GM12891 (cell line): ENCODE data around the gene MGMT.

Experiments used
- POLR2A ChIP-seq: IDR thresholded peaks from 2 replicates; pipeline ENCODE4 v1.6.1; 2011; ENCODE audit warnings: low read depth, low read length, control low read depth
- POLR2AphosphoS5 ChIP-seq: IDR thresholded peaks from 2 replicates; pipeline ENCODE4 v1.6.1; 2011; ENCODE audit warnings: low read depth, low read length, control low read depth
- POU2F2 ChIP-seq: IDR thresholded peaks from 2 replicates; pipeline ENCODE4 v1.6.1; 2011; ENCODE audit warnings: low read depth, mild to moderate bottlenecking, control low read depth, low read length, moderate library complexity

DNA sequence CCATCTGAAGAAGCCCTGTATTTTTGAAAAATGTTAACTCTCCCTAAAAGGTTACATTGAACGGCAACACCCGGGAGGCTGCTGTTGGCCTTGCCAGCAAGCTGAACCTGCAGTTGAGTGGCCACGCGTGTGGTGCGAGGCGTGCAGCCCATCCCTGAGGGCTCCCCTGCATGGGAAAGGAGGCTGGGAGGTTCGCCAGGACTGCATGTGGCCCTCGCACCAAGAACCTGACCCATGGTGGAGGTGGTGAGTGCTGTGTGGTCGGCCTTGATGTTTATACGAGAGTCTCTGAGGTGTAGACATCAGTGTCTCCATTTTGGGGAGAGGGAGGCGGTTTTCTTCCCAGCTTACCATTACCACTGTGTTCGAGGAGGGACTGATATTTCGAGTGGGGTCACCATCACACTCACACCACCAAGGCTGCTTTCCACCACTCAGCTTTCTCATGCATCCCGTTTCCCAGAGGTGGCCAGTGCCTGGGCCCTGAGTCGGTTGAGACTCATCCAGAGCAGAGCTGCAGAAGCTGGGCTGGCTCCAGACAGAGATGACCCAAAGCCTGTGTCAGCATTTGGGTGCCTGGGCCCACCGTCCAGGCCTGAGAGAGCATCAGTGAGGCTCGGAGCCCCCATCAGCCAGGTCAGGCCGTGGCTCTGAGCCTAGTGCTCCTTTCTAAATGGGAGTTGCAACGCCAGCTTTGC lies 274.4 kb downstream of the MGMT start:
- TF ChIP-seq POLR2A: no peak
- no peak for TF ChIP-seq POU2F2
- no peak for TF ChIP-seq POLR2AphosphoS5
